Body of pancreas (tissue), 4 donors: Measurements from ENCODE around the gene FBXO41. TPM values are rescaled to one million over a fixed set of nuclear protein-coding genes. Genes with fewer than 3 reads are reported as not detected.

Experiments
- ATAC-seq: fragments of 150-250 bp; one replicate; pipeline ENCODE4 v1.9.1; 2016
- DNase-seq, 4 donors: peaks; one replicate each; pipeline ENCODE4 v3.0.0-alpha.2; 2019
- H3K27ac ChIP-seq, 4 donors: fragments of 200-600 bp; sonication (generic); 1 replicate in 3 of 4; 2 replicates in 1 of 4; pipeline versions ENCODE4 v1.5.1 to v1.6.1; 2016 to 2019; ENCODE audit warnings: mild to moderate bottlenecking in 1 of 4, mixed read lengths in 1 of 4, moderate library complexity in 1 of 4
- H3K27me3 ChIP-seq, 2 donors: fragments of 200-600 bp; sonication (generic); one replicate each; pipeline ENCODE4 v1.6.0; 2016; ENCODE audit warnings: mild to moderate bottlenecking in 1 of 2
- H3K36me3 ChIP-seq, 2 donors: fragments of 200-600 bp; sonication (generic); replicated peaks in 1 of 2; 2 replicates each; pipeline ENCODE4 v1.5.1; 2016; ENCODE audit warnings: low read depth in 2 of 2; ENCODE audit not compliant: insufficient read depth in 1 of 2
- H3K4me1 ChIP-seq: fragments of 200-600 bp; sonication (generic); one replicate; pipeline ENCODE4 v1.6.0; 2016
- H3K4me3 ChIP-seq, 2 donors: fragments of 200-600 bp; sonication (generic); 1 replicate in 1 of 2; 2 replicates in 1 of 2; pipeline ENCODE4 v1.5.1; 2016 to 2019
- H3K9me3 ChIP-seq, 3 donors: fragments of 200-600 bp; sonication (generic); 1 replicate in 2 of 3; 2 replicates in 1 of 3; pipeline ENCODE4 v1.5.1; 2016
- CTCF ChIP-seq, 7 experiments: fragments of 450-650 bp in 4 of 7; fragments of 200-600 bp in 3 of 7; sonication (generic) in 3 of 7; IDR thresholded peaks; one replicate each; pipeline ENCODE4 v1.5.1; 2016 to 2019; ENCODE audit warnings: antibody characterized with exemption in 7 of 7
- POLR2A ChIP-seq, 3 donors: fragments of 450-650 bp; IDR thresholded peaks; one replicate each; pipeline ENCODE4 v1.6.1; 2016; ENCODE audit warnings: antibody characterized with exemption in 3 of 3, mild to moderate bottlenecking in 2 of 3
- WGBS, 2 donors: methylation state at CpG; one replicate each; pipeline ENCODE4 v1.1.5; 2017; 5-methylcytosine and 5-hydroxymethylcytosine counted together
- intact Hi-C: fragments of 100-400 bp; cut with DNase I; formaldehyde crosslinking; loops from one replicate; pipeline ENCODE4 v1.15.1; 2023
- total RNA-seq, 2 donors: library from RNA; depleted of rRNA; stranded (reverse); fragments of >200 nt; gene quantifications; one replicate each; pipeline ENCODE4 v1.1.0, GENCODE V29; 2016

Gene FBXO41
- total RNA-seq, 2 donors from 2014 or later: 4.3 to 11.2 TPM

GRCh38 chr2:73233154-73233931, 50.9 kb downstream of the FBXO41 start, which contains the start of gene PRADC1:
PRADC1 (minus strand) TSS chr2:73233239; CDS start chr2:73233160, 79 bp downstream.
- Histone ChIP-seq H3K27me3 (no peaks in the 10 kb centered on the region), H3K9me3 (no peaks in the 10 kb centered on the region), H3K4me1 (peaks cover 32% of the 10 kb centered on the region), H3K27ac (peak within 1 kb of the TSS; percentile 77 to 93 (median 84)), H3K4me3 (peak within 1 kb of the TSS; percentile 78 to 87), H3K36me3 (peaks cover 0 to 2% of the 10 kb centered on the region in 2 donors)
- ATAC-seq (peak; percentile 96), DNase-seq (peak; percentile 99 to 100 (median 99))
- intact Hi-C loops: no loop called here
- WGBS, 2 donors: 0 to 1% methylated on average over 26 to 67 of the region's 67 CpGs
- peak in 1 of 7 experiments; percentile 4 for TF ChIP-seq CTCF (IDR thresholded peaks at IDR 0.05)
- TF ChIP-seq POLR2A (IDR thresholded peaks at IDR 0.05): peak in 2 of 3 donors; percentile 52 to 63

GRCh38 chr2:73232403-73233153, 51.7 kb downstream of the FBXO41 start:
- WGBS, 2 donors: 1 to 4% methylated on average over 11 to 37 of the region's 37 CpGs
- ATAC-seq: no peak
- no peaks in the 10 kb centered on the region for H3K9me3 ChIP-seq
- H3K36me3 ChIP-seq: peaks cover 0 to 2% of the 10 kb centered on the region in 2 donors
- no peaks in the 10 kb centered on the region for H3K27me3 ChIP-seq
- peak overlapping the region; percentile 18 to 93 (median 54) for H3K27ac ChIP-seq
- H3K4me1 ChIP-seq: peaks cover 32% of the 10 kb centered on the region
- TF ChIP-seq POLR2A (IDR thresholded peaks at IDR 0.05) (no peak), CTCF (IDR thresholded peaks at IDR 0.05) (no peak)
- peak overlapping the region; percentile 78 to 87 for H3K4me3 ChIP-seq
- intact Hi-C loops: no loop called here
- DNase-seq: peak; percentile 23 to 41 (median 30)

GRCh38 chr2:73228631-73229030, 55.6 kb downstream of the FBXO41 start:
- H3K9me3 ChIP-seq: no peaks in the 10 kb centered on the region
- DNase-seq (no peak), ATAC-seq (no peak)
- no peak overlapping the region for H3K4me3 ChIP-seq
- peaks cover 5% of the 10 kb centered on the region for H3K4me1 ChIP-seq
- intact Hi-C loops: no loop called here
- H3K36me3 ChIP-seq: peaks cover 0 to 4% of the 10 kb centered on the region in 2 donors
- WGBS, 2 donors: 84 to 91% methylated on average over 12 to 14 of the region's 14 CpGs
- H3K27me3 ChIP-seq: no peaks in the 10 kb centered on the region
- no peak overlapping the region for H3K27ac ChIP-seq
- no peak for TF ChIP-seq CTCF (IDR thresholded peaks at IDR 0.05)
- TF ChIP-seq POLR2A (IDR thresholded peaks at IDR 0.05): no peak

- no peaks in the 10 kb centered on the region for H3K9me3 ChIP-seq
- no peak overlapping the region for H3K4me3 ChIP-seq
- no peaks in the 10 kb centered on the region for H3K27me3 ChIP-seq
- no peaks in the 10 kb centered on the region for H3K4me1 ChIP-seq
- WGBS, 2 donors: 77 to 84% methylated on average over 2 to 3 of the region's 3 CpGs
- H3K36me3 ChIP-seq: peaks cover 0 to 9% of the 10 kb centered on the region in 2 donors
- DNase-seq (no peak), ATAC-seq (no peak)
- intact Hi-C loops: no loop called here
- no peak overlapping the region for H3K27ac ChIP-seq
- TF ChIP-seq POLR2A (IDR thresholded peaks at IDR 0.05) (no peak), CTCF (IDR thresholded peaks at IDR 0.05) (no peak)
These were observed 57.2 kb downstream of the FBXO41 start for GRCh38 chr2:73227086-73227485.
